GM06990 (cell line): Measurements from ENCODE around the gene CCDC85A.

ENCODE experiments used
- DNase-seq: peaks from one replicate; pipeline ENCODE4 v3.0.0-alpha.2; 2011; ENCODE audit not compliant: insufficient read length; ENCODE audit errors: extremely low read depth
- H3K27me3 ChIP-seq: replicated peaks from 2 replicates; pipeline ENCODE4 v1.6.0; 2011; ENCODE audit warnings: low read length; ENCODE audit not compliant: control insufficient read depth, insufficient read depth
- H3K36me3 ChIP-seq: 2 replicates; pipeline ENCODE4 v1.5.1; 2011; ENCODE audit warnings: low read length; ENCODE audit not compliant: control insufficient read depth, insufficient read depth
- H3K4me3 ChIP-seq: replicated peaks from 2 replicates; pipeline ENCODE4 v1.5.1; 2011; ENCODE audit warnings: low read depth, mild to moderate bottlenecking, control low read depth, low read length
- CTCF ChIP-seq: IDR thresholded peaks from 2 replicates; pipeline ENCODE4 v1.5.1; 2011; ENCODE audit warnings: low read length, control low read depth, mild to moderate bottlenecking, inconsistent platforms; ENCODE audit not compliant: insufficient read depth, poor library complexity, severe bottlenecking

CCDC85A gene

GRCh38 chr2:56361844-56362243 is 178.1 kb downstream of the CCDC85A start:
- Histone ChIP-seq H3K27me3 (no peaks in the 10 kb centered on the region), H3K36me3 (no peaks in the 10 kb centered on the region), H3K4me3 (no peak overlapping the region)
- no peak for DNase-seq
- no peak for TF ChIP-seq CTCF

- Histone ChIP-seq H3K36me3 (no peaks in the 10 kb centered on the region), H3K4me3 (no peak overlapping the region), H3K27me3 (no peaks in the 10 kb centered on the region)
- DNase-seq, result no peak
- no peak for TF ChIP-seq CTCF
These were observed 181.1 kb downstream of the CCDC85A start for GRCh38 chr2:56364902-56365301.

GRCh38 chr2:56369316-56369715 is 185.5 kb downstream of the CCDC85A start:
- TF ChIP-seq CTCF, result no peak
- no peak overlapping the region for H3K4me3 ChIP-seq
- H3K36me3 ChIP-seq, result no peaks in the 10 kb centered on the region
- no peak for DNase-seq
- H3K27me3 ChIP-seq, result no peaks in the 10 kb centered on the region

- DNase-seq, result peak; percentile 23
- Histone ChIP-seq H3K4me3 (0 out of 2 replicates have a peak overlapping the region, but pooled peaks have one; percentile 10), H3K27me3 (no peaks in the 10 kb centered on the region), H3K36me3 (no peaks in the 10 kb centered on the region)
- no peak for TF ChIP-seq CTCF
These were observed 188.4 kb downstream of the CCDC85A start for GRCh38 chr2:56372071-56372656.

- TF ChIP-seq CTCF, result no peak
- H3K4me3 ChIP-seq, result no peak overlapping the region
- H3K27me3 ChIP-seq, result no peaks in the 10 kb centered on the region
- no peak for DNase-seq
- no peaks in the 10 kb centered on the region for H3K36me3 ChIP-seq
These were observed 191.5 kb downstream of the CCDC85A start for GRCh38 chr2:56375251-56375650.
